ENCODE measurements around the gene PRM2.
A peak's percentile ranks its signal among the peaks of the same experiment; 100 is the strongest.

The PRM2 gene

DNA sequence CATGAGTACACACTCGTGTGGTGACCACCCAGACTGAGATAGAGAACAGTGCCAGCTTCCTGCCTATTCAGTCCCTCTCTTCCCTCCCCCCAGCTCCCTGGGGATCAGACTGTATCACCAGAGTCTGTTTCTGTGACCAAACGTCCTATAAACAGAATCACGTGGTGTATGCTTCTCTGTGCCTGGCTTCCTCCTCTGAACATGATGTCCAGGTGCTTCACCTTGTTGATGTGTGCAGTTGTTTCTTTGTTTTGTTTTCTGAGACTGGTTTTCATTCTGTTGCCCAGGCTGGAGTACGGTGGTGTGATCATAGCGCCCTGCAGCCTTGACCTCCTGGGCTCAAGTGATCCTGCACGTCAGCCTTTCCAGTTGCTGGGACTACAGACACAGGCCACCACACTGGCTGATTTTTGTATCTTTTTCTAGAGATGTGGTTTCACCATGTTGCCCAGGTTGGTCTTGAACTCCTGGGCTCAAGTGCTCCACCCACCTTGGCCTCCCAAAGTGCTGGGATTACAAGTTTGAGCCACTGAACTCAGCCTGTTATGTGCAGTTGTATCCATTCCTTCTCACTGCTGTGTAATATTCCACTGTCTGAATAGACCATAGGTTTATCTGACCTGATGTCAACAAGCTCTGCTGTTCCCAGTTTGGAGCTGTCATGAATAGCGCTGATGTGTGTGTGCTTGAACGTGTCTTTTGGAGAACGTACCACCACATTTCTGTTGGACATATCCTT, 33.8 kb upstream of the PRM2 start:
- Histone ChIP-seq H3K27ac (ENCODE audit: low read depth, low read length) (peak overlapping the region; percentile 86), H3K27me3 (ENCODE audit: low read length) (no peaks in the 10 kb centered on the region), H3F3A (ENCODE audit: insufficient read depth) (peaks cover 12% of the 10 kb centered on the region), H3K9ac (ENCODE audit: low read length) (peak overlapping the region; percentile 9), H2AFZ (ENCODE audit: low read depth, low read length, severe bottlenecking) (no peak overlapping the region), H3K9me3 (ENCODE audit: insufficient read depth, low read length) (0 out of 2 replicates have a peak, but pooled peaks cover 5% of the 10 kb centered on the region), H3K4me2 (ENCODE audit: low read depth, low read length, poor library complexity, severe bottlenecking) (peak overlapping the region; percentile 58), H3K79me2 (ENCODE audit: insufficient read depth, low read length) (no peaks in the 10 kb centered on the region), H3K4me3 (ENCODE audit: insufficient read depth, low read length, poor library complexity, severe bottlenecking) (peak overlapping the region; percentile 2), H4K20me1 (ENCODE audit: low read depth, low read length) (no peaks in the 10 kb centered on the region), H3K9me2 (replicated peaks; ENCODE audit: insufficient read depth, low read length) (no peaks in the 10 kb centered on the region), H3K36me3 (ENCODE audit: low read length) (no peaks in the 10 kb centered on the region)
- TF ChIP-seq, protein P1, sequence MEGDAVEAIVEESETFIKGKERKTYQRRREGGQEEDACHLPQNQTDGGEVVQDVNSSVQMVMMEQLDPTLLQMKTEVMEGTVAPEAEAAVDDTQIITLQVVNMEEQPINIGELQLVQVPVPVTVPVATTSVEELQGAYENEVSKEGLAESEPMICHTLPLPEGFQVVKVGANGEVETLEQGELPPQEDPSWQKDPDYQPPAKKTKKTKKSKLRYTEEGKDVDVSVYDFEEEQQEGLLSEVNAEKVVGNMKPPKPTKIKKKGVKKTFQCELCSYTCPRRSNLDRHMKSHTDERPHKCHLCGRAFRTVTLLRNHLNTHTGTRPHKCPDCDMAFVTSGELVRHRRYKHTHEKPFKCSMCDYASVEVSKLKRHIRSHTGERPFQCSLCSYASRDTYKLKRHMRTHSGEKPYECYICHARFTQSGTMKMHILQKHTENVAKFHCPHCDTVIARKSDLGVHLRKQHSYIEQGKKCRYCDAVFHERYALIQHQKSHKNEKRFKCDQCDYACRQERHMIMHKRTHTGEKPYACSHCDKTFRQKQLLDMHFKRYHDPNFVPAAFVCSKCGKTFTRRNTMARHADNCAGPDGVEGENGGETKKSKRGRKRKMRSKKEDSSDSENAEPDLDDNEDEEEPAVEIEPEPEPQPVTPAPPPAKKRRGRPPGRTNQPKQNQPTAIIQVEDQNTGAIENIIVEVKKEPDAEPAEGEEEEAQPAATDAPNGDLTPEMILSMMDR (IDR thresholded peaks at IDR 0.05; ENCODE audit: insufficient read depth, low read length, poor library complexity, severe bottlenecking): no peak
- no peak for TF ChIP-seq EZH2phosphoT487 (conservative IDR thresholded peaks at IDR 0.05; ENCODE audit: low read length)

DNA sequence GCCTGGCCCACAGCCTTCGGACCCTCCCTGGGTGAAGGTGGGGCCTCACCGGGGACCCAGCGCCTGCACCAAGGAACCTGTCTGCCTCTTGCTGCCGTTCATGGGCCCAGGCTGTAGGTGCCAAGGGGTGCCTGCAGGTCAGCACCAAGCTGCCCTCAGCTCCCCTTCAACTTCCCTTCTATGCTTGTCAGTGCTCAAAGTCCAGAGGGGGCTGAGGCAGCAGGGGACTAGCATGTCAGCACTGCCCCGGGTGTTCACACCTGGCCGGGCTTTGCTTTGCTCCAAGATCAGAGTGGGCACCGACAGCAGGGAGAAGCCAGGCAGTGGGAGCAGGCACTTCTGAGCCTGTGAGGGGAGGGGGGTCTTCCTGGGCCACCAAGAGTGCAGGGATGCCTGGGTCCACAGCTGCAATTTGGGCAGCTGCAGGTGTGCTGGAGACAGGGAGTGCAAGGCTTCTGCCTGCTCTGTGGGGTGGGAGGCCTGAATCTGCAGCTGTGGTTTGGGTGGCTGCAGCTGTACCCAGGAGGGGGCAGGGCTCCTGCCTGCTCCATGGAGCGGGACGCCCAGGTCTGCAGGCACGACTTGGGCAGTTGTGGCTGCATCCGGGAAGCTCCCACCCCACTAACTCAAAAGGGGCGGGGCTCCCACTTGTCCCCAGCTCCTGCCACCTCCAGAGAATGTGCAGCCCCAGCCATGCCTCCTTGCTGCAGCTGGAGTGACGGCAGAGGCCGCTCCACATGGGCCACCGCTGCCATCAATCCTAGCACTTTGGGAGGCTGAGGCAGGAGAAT, 32.4 kb upstream of the PRM2 start:
- H2AFZ ChIP-seq (ENCODE audit: low read depth, low read length, severe bottlenecking): no peak overlapping the region
- H3K79me2 ChIP-seq (ENCODE audit: insufficient read depth, low read length): no peaks in the 10 kb centered on the region
- no peaks in the 10 kb centered on the region for H3K36me3 ChIP-seq (ENCODE audit: low read length)
- H3K4me2 ChIP-seq (ENCODE audit: low read depth, low read length, poor library complexity, severe bottlenecking): peak overlapping the region; percentile 9
- H3K9me2 ChIP-seq (replicated peaks; ENCODE audit: insufficient read depth, low read length): no peaks in the 10 kb centered on the region
- H3K4me3 ChIP-seq (ENCODE audit: insufficient read depth, low read length, poor library complexity, severe bottlenecking): no peak overlapping the region
- H3K27me3 ChIP-seq (ENCODE audit: low read length): no peaks in the 10 kb centered on the region
- 0 out of 2 replicates have a peak, but pooled peaks cover 5% of the 10 kb centered on the region for H3K9me3 ChIP-seq (ENCODE audit: insufficient read depth, low read length)
- no peaks in the 10 kb centered on the region for H4K20me1 ChIP-seq (ENCODE audit: low read depth, low read length)
- TF ChIP-seq, protein P1 (IDR thresholded peaks at IDR 0.05; ENCODE audit: insufficient read depth, low read length, poor library complexity, severe bottlenecking): no peak
- TF ChIP-seq EZH2phosphoT487 (conservative IDR thresholded peaks at IDR 0.05; ENCODE audit: low read length): no peak
- H3F3A ChIP-seq (ENCODE audit: insufficient read depth): peaks cover 12% of the 10 kb centered on the region
- H3K27ac ChIP-seq (ENCODE audit: low read depth, low read length): peak overlapping the region; percentile 86
- no peak overlapping the region for H3K9ac ChIP-seq (ENCODE audit: low read length)

DNA sequence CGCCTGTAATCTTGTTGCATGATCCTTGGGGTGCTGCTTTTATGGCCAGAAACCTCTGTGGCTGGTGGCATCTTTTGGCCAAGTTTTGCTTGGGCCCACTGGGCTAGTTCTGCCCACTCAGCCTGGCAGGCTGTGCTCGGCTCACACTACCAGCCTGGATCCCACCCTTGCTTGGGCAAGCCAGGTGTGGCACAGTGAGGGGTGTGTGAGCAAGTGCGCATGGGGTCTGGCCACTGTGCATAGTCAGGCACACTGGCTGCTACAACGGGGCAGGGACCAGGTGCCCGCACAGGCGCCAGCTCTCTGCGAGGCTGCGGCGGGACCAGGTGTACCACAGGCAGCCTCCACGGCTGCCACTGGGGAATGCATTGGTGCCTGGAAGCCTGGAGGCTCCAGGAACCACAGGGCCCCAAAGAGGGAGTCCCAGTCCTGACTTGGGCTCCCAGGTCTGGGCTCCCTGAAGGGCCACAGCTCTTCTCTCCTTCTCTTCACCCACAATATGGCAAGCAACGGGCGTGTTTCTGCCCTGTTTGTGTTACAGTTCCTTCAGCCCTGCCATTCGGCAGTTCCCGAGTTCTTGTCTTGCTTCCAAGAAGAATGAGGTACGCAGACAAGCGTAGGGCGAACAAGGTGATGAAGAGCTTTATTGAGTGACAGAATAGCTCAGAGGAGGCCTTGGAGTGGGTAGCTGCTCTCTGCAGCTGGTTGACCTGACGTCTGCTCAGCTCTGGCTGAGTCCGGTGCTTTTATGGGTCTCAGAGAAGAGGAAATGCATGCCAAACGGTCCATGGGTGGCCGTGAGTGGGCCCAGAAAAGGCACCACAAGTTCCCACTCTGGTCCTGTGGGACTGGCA, 31.6 kb upstream of the PRM2 start:
- Histone ChIP-seq H3K36me3 (ENCODE audit: low read length) (no peaks in the 10 kb centered on the region), H3K27ac (ENCODE audit: low read depth, low read length) (no peak overlapping the region), H3K9me3 (ENCODE audit: insufficient read depth, low read length) (0 out of 2 replicates have a peak, but pooled peaks cover 5% of the 10 kb centered on the region), H2AFZ (ENCODE audit: low read depth, low read length, severe bottlenecking) (no peak overlapping the region), H3K9me2 (replicated peaks; ENCODE audit: insufficient read depth, low read length) (no peaks in the 10 kb centered on the region), H3K9ac (ENCODE audit: low read length) (no peak overlapping the region), H3K27me3 (ENCODE audit: low read length) (no peaks in the 10 kb centered on the region), H4K20me1 (ENCODE audit: low read depth, low read length) (no peaks in the 10 kb centered on the region), H3F3A (ENCODE audit: insufficient read depth) (peaks cover 12% of the 10 kb centered on the region), H3K79me2 (ENCODE audit: insufficient read depth, low read length) (no peaks in the 10 kb centered on the region), H3K4me2 (ENCODE audit: low read depth, low read length, poor library complexity, severe bottlenecking) (no peak overlapping the region), H3K4me3 (ENCODE audit: insufficient read depth, low read length, poor library complexity, severe bottlenecking) (no peak overlapping the region)
- TF ChIP-seq EZH2phosphoT487 (conservative IDR thresholded peaks at IDR 0.05; ENCODE audit: low read length): no peak
- TF ChIP-seq, protein P1 (IDR thresholded peaks at IDR 0.05; ENCODE audit: insufficient read depth, low read length, poor library complexity, severe bottlenecking): no peak
